Measurements from ENCODE around the gene VAMP1.
A peak's percentile ranks its signal among the peaks of the same experiment; 100 is the strongest.

The VAMP1 gene

GRCh38 chr12:6452944-6453630 lies 17.4 kb downstream of the VAMP1 start:
- no peak for DNase-seq (ENCODE audit: extremely low spot score)
- POLR2A ChIA-PET, result interaction anchor here (0.6 to 3.2 kb wide), 6 partner anchors 9 to 414 kb away, joined by 3 to 28 read pairs (median 4); partner anchors contain the start of genes GAPDH, TPI1 and VAMP1
- CTCF ChIA-PET, result interaction anchor here (1.2 to 12.1 kb wide), 7 partner anchors 9 to 104 kb away, joined by 3 to 91 read pairs (median 5); partner anchors contain the start of gene VAMP1
- TF ChIP-seq CTCF (IDR thresholded peaks at IDR 0.05; ENCODE audit: control extremely low read depth, extremely low read depth, low read depth, missing control alignments), result no peak

GRCh38 chr12:6452245-6452943 lies 18.1 kb downstream of the VAMP1 start:
- ChIA-PET POLR2A (interaction anchor here (0.6 to 3.2 kb wide), 8 partner anchors 9 to 415 kb away, joined by 3 to 28 read pairs (median 4); partner anchors contain the start of genes GAPDH, TPI1 and VAMP1), CTCF (interaction anchor here (1.2 to 12.1 kb wide), 8 partner anchors 9 to 104 kb away, joined by 3 to 91 read pairs (median 5); partner anchors contain the start of gene VAMP1)
- DNase-seq (ENCODE audit: extremely low spot score), result no peak
- no peak for TF ChIP-seq CTCF (IDR thresholded peaks at IDR 0.05; ENCODE audit: control extremely low read depth, extremely low read depth, low read depth, missing control alignments)

GRCh38 chr12:6451348-6452244 lies 18.9 kb downstream of the VAMP1 start, which contains the start of gene TAPBPL:
Gene TAPBPL (plus strand): TSS chr12:6452042. CDS start chr12:6452249, 207 bp downstream.
- ChIA-PET CTCF (interaction anchor here (0.9 to 12.1 kb wide), 10 partner anchors 8 to 112 kb away, joined by 3 to 91 read pairs (median 4); partner anchors contain the start of gene VAMP1), POLR2A (interaction anchor here (0.6 to 3.2 kb wide), 8 partner anchors 8 to 83 kb away, joined by 3 to 28 read pairs (median 4); partner anchors contain the start of genes GAPDH and VAMP1)
- DNase-seq (ENCODE audit: extremely low spot score), result peak; percentile 84
- TF ChIP-seq CTCF (IDR thresholded peaks at IDR 0.05; ENCODE audit: control extremely low read depth, extremely low read depth, low read depth, missing control alignments), result no peak

GRCh38 chr12:6450869-6451347 lies 19.6 kb downstream of the VAMP1 start:
- no peak for TF ChIP-seq CTCF (IDR thresholded peaks at IDR 0.05; ENCODE audit: control extremely low read depth, extremely low read depth, low read depth, missing control alignments)
- CTCF ChIA-PET, result interaction anchor here (0.9 to 12.1 kb wide), 7 partner anchors 10 to 113 kb away, joined by 3 to 91 read pairs (median 7); no protein-coding TSS in a partner anchor
- POLR2A ChIA-PET, result interaction anchor here (0.6 to 3.2 kb wide), 5 partner anchors 8 to 84 kb away, joined by 3 to 28 read pairs (median 5); partner anchors contain the start of genes GAPDH and VAMP1
- no peak for DNase-seq (ENCODE audit: extremely low spot score)

GRCh38 chr12:6450091-6450868 lies 20.2 kb downstream of the VAMP1 start:
- no peak for DNase-seq (ENCODE audit: extremely low spot score)
- POLR2A ChIA-PET, result interaction anchor here (1.4 to 3.2 kb wide), 3 partner anchors 11 to 20 kb away, joined by 5 to 28 read pairs (median 8); partner anchors contain the start of gene VAMP1
- CTCF ChIA-PET, result interaction anchor here (2.2 to 12.1 kb wide), 4 partner anchors 10 to 26 kb away, joined by 7 to 91 read pairs (median 56); no protein-coding TSS in a partner anchor
- no peak for TF ChIP-seq CTCF (IDR thresholded peaks at IDR 0.05; ENCODE audit: control extremely low read depth, extremely low read depth, low read depth, missing control alignments)

All from GM10248 (cell line).